ENCODE measurements around the gene UBXN10. TPM values are rescaled to one million over a fixed set of nuclear protein-coding genes. Genes with fewer than 3 reads are reported as not detected.

UBXN10 gene
- total and polyA plus RNA-seq, 2 of the 13 experiments (the other 11 are each of a cell fraction or from before 2014, with no cell fraction given): 0.04 to 0.05 TPM

DNA sequence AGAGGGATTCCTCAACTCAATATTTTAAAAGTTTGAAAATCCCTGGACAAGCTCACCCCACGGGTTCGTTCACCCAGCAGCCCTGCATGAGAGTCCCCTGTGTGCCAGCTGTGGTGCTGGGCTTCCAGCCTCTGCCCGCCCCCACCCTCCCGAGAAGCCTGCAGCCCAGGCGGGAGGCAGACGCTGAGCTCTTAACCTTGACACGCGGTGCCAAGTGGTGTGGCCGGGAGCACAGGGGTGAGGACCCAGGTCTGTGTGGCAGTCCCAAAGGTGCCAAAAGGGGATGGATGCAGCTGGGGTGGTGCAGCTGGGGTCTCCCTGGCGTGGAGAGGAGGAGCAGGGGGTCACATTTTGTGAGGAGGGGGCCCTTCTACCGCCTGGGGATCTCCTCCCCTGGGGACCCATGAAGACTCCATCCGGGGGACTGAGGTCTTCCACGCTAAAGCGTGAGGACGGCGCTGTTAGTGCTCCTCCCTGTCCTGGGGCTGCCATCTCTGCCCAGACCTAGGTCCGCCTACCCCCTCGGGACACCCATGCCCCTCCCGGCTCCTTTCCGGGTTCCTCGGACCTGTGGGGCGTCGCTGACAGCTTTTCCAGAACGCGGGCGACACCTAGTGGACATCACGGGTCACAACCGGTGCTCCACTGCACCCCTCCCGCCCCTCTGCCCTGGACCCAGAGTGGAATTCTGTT is 33.8 kb upstream of the UBXN10 start (continued):
- TF ChIP-seq SUZ12 (IDR thresholded peaks at IDR 0.05; ENCODE audit: low read depth, low read length): no peak
- no peak for TF ChIP-seq HCFC1 (IDR thresholded peaks at IDR 0.05; ENCODE audit: low read depth, low read length)
- TF ChIP-seq RELA (CRISPR knock-in tag; IDR thresholded peaks at IDR 0.05): no peak
- no peak for TF ChIP-seq LBX2 (CRISPR knock-in tag; IDR thresholded peaks at IDR 0.05; ENCODE audit: borderline replicate concordance)
- TF ChIP-seq NFRKB (IDR thresholded peaks at IDR 0.05): no peak
- no peak for TF ChIP-seq MYNN (CRISPR knock-in tag; IDR thresholded peaks at IDR 0.05; ENCODE audit: low read depth)
- peak; percentile 46; the same call in 1 of the 2 replicates for TF ChIP-seq ZNF275 (CRISPR knock-in tag; IDR thresholded peaks at IDR 0.05; ENCODE audit: borderline replicate concordance)
- 0 out of 2 replicates have a peak, but pooled peaks have one; percentile 23 for TF ChIP-seq ERF (CRISPR knock-in tag; IDR thresholded peaks at IDR 0.05)
- no peak for TF ChIP-seq KDM1A (CRISPR knock-in tag; IDR thresholded peaks at IDR 0.05)
- no peak for TF ChIP-seq AGO2 (optimal IDR thresholded peaks at IDR 0.05; ENCODE audit: low read depth, low read length)
- no peak for TF ChIP-seq CEBPG (CRISPR knock-in tag; IDR thresholded peaks at IDR 0.05)
- TF ChIP-seq ZNF263 (CRISPR knock-in tag; IDR thresholded peaks at IDR 0.05): 0 out of 2 replicates have a peak, but pooled peaks have one; percentile 26
- TF ChIP-seq KDM3A (CRISPR knock-in tag; IDR thresholded peaks at IDR 0.05; ENCODE audit: low read depth): peak; percentile 76; the same call in 1 of the 2 replicates
- TF ChIP-seq SMAD9 (CRISPR knock-in tag; IDR thresholded peaks at IDR 0.05): no peak
- TF ChIP-seq TAF15 (IDR thresholded peaks at IDR 0.05; ENCODE audit: low read depth, low read length, poor library complexity, severe bottlenecking): no peak
- no peak for TF ChIP-seq TFAP4 (IDR thresholded peaks at IDR 0.05; ENCODE audit: borderline replicate concordance, low read depth)
- no peak for TF ChIP-seq MATR3 (CRISPR knock-in tag; IDR thresholded peaks at IDR 0.05)
- no peak for TF ChIP-seq ZNF33A (CRISPR knock-in tag; IDR thresholded peaks at IDR 0.05; ENCODE audit: borderline replicate concordance)
- no peak for TF ChIP-seq MTA1 (CRISPR knock-in tag; IDR thresholded peaks at IDR 0.05; ENCODE audit: borderline replicate concordance)
- TF ChIP-seq MIER2 (CRISPR knock-in tag; IDR thresholded peaks at IDR 0.05): peak; percentile 30; the same call in 1 of the 2 replicates
- peak; percentile 61; the same call in 1 of the 2 replicates for TF ChIP-seq GABPB1 (CRISPR knock-in tag; IDR thresholded peaks at IDR 0.05)
- no peak for TF ChIP-seq ZNF446 (CRISPR knock-in tag; IDR thresholded peaks at IDR 0.05)
- peak; percentile 98 for TF ChIP-seq STAG1 (CRISPR knock-in tag; IDR thresholded peaks at IDR 0.05)
- no peak for TF ChIP-seq ZNF589 (CRISPR knock-in tag; conservative IDR thresholded peaks at IDR 0.05)
- TF ChIP-seq ZNF121 (CRISPR knock-in tag; IDR thresholded peaks at IDR 0.05): no peak
- no peak for TF ChIP-seq GATAD1 (CRISPR knock-in tag; IDR thresholded peaks at IDR 0.05)
- TF ChIP-seq ZNF878 (CRISPR knock-in tag; IDR thresholded peaks at IDR 0.05): no peak
- TF ChIP-seq, protein P1, sequence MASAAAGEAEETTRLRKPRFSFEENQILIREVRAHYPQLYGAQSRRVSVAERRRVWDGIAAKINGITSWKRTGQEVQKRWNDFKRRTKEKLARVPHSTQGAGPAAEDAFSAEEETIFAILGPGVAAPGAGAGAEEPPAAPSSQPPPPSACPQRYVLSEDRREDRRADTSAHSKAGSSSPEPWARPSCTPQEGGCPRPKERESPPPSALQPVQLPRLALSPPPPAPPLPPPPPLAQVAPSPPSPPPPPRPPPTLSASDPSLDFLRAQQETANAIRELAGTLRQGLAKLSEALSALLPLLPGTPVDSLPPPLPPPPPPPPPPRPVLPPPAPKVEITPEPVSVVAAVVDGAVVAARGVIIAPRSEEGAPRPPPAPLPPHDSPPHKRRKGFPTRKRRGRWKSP (CRISPR knock-in tag; IDR thresholded peaks at IDR 0.05): no peak
- 0 out of 2 replicates have a peak, but pooled peaks have one; percentile 24 for TF ChIP-seq ZNF576 (CRISPR knock-in tag; IDR thresholded peaks at IDR 0.05)
- TF ChIP-seq POLR2G (IDR thresholded peaks at IDR 0.05; ENCODE audit: low read depth, low read length): no peak
